SHP77 treated with DMSO at 0.1 percent for 48 hours (cell line): Measurements from ENCODE around the gene ZBTB38.

Source experiments
- DNase-seq: peaks from one replicate; lab custom pipeline; 2025; lab: John Stamatoyannopoulos, UW

The ZBTB38 gene

GRCh38 chr3:141368062-141368924 is at the start of gene ZBTB38:
ZBTB38 (plus strand) TSS chr3:141368504; CDS start chr3:141442389, 73,885 bp downstream.
- DNase-seq = peak; percentile 66

- DNase-seq = no peak
Observed at GRCh38 chr3:141320399-141321108, 47.8 kb upstream of the ZBTB38 start.

GRCh38 chr3:141321109-141321497 is 47.2 kb upstream of the ZBTB38 start:
- DNase-seq = no peak

GRCh38 chr3:141323936-141324704 is 44.2 kb upstream of the ZBTB38 start:
- no peak for DNase-seq

GRCh38 chr3:141326123-141326522 is 42.2 kb upstream of the ZBTB38 start:
- no peak for DNase-seq

GRCh38 chr3:141326626-141327025 is 41.7 kb upstream of the ZBTB38 start:
- DNase-seq = no peak

- DNase-seq = no peak
Observed at GRCh38 chr3:141328286-141329166, 39.8 kb upstream of the ZBTB38 start.

- no peak for DNase-seq
Observed at GRCh38 chr3:141330235-141330634, 38.1 kb upstream of the ZBTB38 start.

GRCh38 chr3:141330718-141331376 is 37.5 kb upstream of the ZBTB38 start:
- no peak for DNase-seq

- DNase-seq = no peak
Observed at GRCh38 chr3:141331377-141332318, 36.7 kb upstream of the ZBTB38 start.

GRCh38 chr3:141332416-141332815 is 35.9 kb upstream of the ZBTB38 start:
- DNase-seq = no peak

GRCh38 chr3:141333836-141334626 is 34.3 kb upstream of the ZBTB38 start:
- no peak for DNase-seq

- no peak for DNase-seq
Observed at GRCh38 chr3:141334627-141335250, 33.6 kb upstream of the ZBTB38 start.

GRCh38 chr3:141335531-141336061 is 32.7 kb upstream of the ZBTB38 start:
- no peak for DNase-seq

GRCh38 chr3:141336672-141337522 is 31.4 kb upstream of the ZBTB38 start:
- DNase-seq = peak; percentile 30

- DNase-seq = no peak
Observed at GRCh38 chr3:141337523-141337854, 30.8 kb upstream of the ZBTB38 start.

GRCh38 chr3:141337991-141338390 is 30.3 kb upstream of the ZBTB38 start:
- no peak for DNase-seq
